Upper lobe of left lung (tissue), 6 donors: Measurements from ENCODE around the gene THBS3. TPM values are rescaled to one million over a fixed set of nuclear protein-coding genes. Genes with fewer than 3 reads are reported as not detected.
A peak's percentile ranks its signal among the peaks of the same experiment; 100 is the strongest.

Experiments
- ATAC-seq, 2 donors: fragments of 200-7000 bp; cut with Tn5 transposase; one replicate each; pipeline ENCODE4 v1.9.1; 2022; ENCODE audit warnings: mild to moderate bottlenecking in 2 of 2, moderate library complexity in 2 of 2; ENCODE audit not compliant: low FRiP score in 2 of 2
- DNase-seq, 2 donors: peaks; one replicate each; pipeline ENCODE4 v3.0.0-alpha.2; 2019 to 2020
- H3K27ac ChIP-seq, 4 donors: fragments of 200-600 bp; sonication (generic); one replicate each; pipeline ENCODE4 v1.5.1; 2016 to 2019
- H3K27me3 ChIP-seq, 4 donors: fragments of 200-600 bp; sonication (generic); one replicate each; pipeline ENCODE4 v1.5.1; 2017 to 2019
- H3K36me3 ChIP-seq, 4 donors: fragments of 200-600 bp; sonication (generic); one replicate each; pipeline ENCODE4 v1.5.1; 2016 to 2019
- H3K4me1 ChIP-seq, 4 donors: fragments of 200-600 bp; sonication (generic); one replicate each; pipeline ENCODE4 v1.5.1; 2018 to 2019
- H3K4me3 ChIP-seq, 4 donors: fragments of 200-600 bp; sonication (generic); one replicate each; pipeline ENCODE4 v1.5.1; 2017 to 2019; ENCODE audit warnings: mild to moderate bottlenecking in 2 of 4, moderate library complexity in 1 of 4
- H3K9me3 ChIP-seq, 4 donors: fragments of 200-600 bp; sonication (generic); one replicate each; pipeline ENCODE4 v1.5.1; 2018 to 2019
- EP300 ChIP-seq, 4 donors: sonication (generic); formaldehyde crosslinking; IDR thresholded peaks; one replicate each; pipeline ENCODE4 v1.5.1; 2017; ENCODE audit warnings: antibody characterized with exemption in 4 of 4, control low read depth in 2 of 4
- POLR2A ChIP-seq, 4 donors: fragments of 450-650 bp; IDR thresholded peaks; one replicate each; pipeline ENCODE4 v1.5.1; 2016 to 2017; ENCODE audit warnings: antibody characterized with exemption in 4 of 4, mild to moderate bottlenecking in 2 of 4
- POLR2AphosphoS5 ChIP-seq, 2 donors: sonication (generic); formaldehyde crosslinking; IDR thresholded peaks; one replicate each; pipeline ENCODE4 v1.5.1; 2017; ENCODE audit warnings: antibody characterized with exemption in 2 of 2
- WGBS, 2 donors: methylation state at CpG; one replicate each; pipeline ENCODE4 v1.1.5; 2017 to 2018; 5-methylcytosine and 5-hydroxymethylcytosine counted together
- total RNA-seq, 6 donors: library from RNA; depleted of rRNA in 4 of 6; stranded (reverse); fragments of >200 nt in 4 of 6; gene quantifications; one replicate each; pipeline versions ENCODE4 v1.1.0 to v1.2.1, GENCODE V29; 2016 to 2021
- TF ChIP-seq, protein P1 (sequence below), 6 experiments: fragments of 450-650 bp in 4 of 6; fragments of 200-600 bp in 2 of 6; sonication (generic) in 2 of 6; IDR thresholded peaks; one replicate each; pipeline ENCODE4 v1.5.1; 2016 to 2019; ENCODE audit warnings: antibody characterized with exemption in 6 of 6
- donor health status: DM: no; HTN: no; CAD: no; lungs with moderate emphysema.
- donor health status: DM: no; HTN: yes; CAD: no; lungs with severe emphysema.

The THBS3 gene
- total RNA-seq, 6 donors from 2014 or later = 18.3 to 97.4 (median 27.6) TPM

- Histone ChIP-seq H3K4me3 (no peak overlapping the region), H3K9me3 (no peaks in the 10 kb centered on the region), H3K36me3 (no peaks in the 10 kb centered on the region), H3K27ac (peak overlapping the region in 2 of 4 donors; percentile 24 to 76), H3K27me3 (peaks cover 0 to 7% (median 3%) of the 10 kb centered on the region in 4 donors), H3K4me1 (peaks cover 24 to 44% (median 33%) of the 10 kb centered on the region in 4 donors)
- ATAC-seq (no peak), DNase-seq (peak; percentile 23 to 80)
- TF ChIP-seq EP300 (IDR thresholded peaks at IDR 0.05) = no peak
- TF ChIP-seq, protein P1, sequence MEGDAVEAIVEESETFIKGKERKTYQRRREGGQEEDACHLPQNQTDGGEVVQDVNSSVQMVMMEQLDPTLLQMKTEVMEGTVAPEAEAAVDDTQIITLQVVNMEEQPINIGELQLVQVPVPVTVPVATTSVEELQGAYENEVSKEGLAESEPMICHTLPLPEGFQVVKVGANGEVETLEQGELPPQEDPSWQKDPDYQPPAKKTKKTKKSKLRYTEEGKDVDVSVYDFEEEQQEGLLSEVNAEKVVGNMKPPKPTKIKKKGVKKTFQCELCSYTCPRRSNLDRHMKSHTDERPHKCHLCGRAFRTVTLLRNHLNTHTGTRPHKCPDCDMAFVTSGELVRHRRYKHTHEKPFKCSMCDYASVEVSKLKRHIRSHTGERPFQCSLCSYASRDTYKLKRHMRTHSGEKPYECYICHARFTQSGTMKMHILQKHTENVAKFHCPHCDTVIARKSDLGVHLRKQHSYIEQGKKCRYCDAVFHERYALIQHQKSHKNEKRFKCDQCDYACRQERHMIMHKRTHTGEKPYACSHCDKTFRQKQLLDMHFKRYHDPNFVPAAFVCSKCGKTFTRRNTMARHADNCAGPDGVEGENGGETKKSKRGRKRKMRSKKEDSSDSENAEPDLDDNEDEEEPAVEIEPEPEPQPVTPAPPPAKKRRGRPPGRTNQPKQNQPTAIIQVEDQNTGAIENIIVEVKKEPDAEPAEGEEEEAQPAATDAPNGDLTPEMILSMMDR (IDR thresholded peaks at IDR 0.05) = no peak
- TF ChIP-seq POLR2AphosphoS5 (IDR thresholded peaks at IDR 0.05) = no peak
- no peak for TF ChIP-seq POLR2A (IDR thresholded peaks at IDR 0.05)
- 95 to 97% methylated on average over 9 of the region's 9 CpGs for WGBS, 2 donors
Observed at GRCh38 chr1:155177918-155178281, 29.8 kb downstream of the THBS3 start.

DNA sequence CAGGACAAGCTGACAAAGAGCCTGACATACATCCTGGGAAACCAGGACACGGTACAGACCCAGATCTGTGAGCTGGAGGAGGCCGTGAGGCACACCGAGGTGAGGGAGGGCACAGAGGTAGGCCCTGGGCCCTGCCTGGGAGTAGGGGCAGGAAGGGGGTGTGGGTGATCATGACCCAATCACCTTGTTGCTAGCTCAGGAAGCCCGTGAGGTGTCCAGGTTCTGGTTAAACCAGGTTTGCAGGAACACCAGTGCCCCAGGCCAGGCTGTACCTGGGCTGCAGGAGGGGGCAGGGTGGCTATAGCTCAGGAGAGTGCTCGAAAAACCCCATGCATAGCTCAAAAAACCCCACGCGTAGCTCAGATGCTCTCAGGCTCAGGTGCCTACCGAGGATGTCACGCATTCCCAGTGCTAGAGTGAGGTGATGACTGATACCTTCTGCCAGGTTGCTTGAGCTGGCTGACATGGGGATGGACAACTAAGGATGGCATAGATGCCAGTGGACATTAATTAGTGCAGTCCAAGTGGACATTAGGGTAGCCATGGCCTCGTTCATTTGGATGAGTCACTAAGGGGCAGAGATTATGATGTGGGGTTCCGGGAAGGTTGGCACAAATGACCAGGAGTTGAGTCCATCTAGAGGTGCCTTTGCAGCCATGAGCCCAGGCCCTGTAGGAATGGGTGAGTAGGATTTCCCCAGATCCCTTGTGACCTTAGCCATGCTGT is 30.3 kb downstream of the THBS3 start:
- Histone ChIP-seq H3K36me3 (no peaks in the 10 kb centered on the region), H3K9me3 (no peaks in the 10 kb centered on the region), H3K27me3 (peaks cover 0 to 7% (median 3%) of the 10 kb centered on the region in 4 donors), H3K27ac (peak overlapping the region; percentile 24 to 76 (median 49)), H3K4me1 (peaks cover 26 to 49% (median 37%) of the 10 kb centered on the region in 4 donors), H3K4me3 (no peak overlapping the region)
- TF ChIP-seq POLR2A (IDR thresholded peaks at IDR 0.05) (peak in 1 of 4 donors; percentile 36), EP300 (IDR thresholded peaks at IDR 0.05) (peak in 1 of 4 donors; percentile 54), POLR2AphosphoS5 (IDR thresholded peaks at IDR 0.05) (no peak)
- TF ChIP-seq, protein P1 (IDR thresholded peaks at IDR 0.05) = no peak
- WGBS, 2 donors = 60 to 78% methylated on average over 11 of the region's 11 CpGs
- peak in 1 of 2 donors; percentile 88 for DNase-seq
- ATAC-seq = peak in 1 of 2 donors; percentile 54

DNA sequence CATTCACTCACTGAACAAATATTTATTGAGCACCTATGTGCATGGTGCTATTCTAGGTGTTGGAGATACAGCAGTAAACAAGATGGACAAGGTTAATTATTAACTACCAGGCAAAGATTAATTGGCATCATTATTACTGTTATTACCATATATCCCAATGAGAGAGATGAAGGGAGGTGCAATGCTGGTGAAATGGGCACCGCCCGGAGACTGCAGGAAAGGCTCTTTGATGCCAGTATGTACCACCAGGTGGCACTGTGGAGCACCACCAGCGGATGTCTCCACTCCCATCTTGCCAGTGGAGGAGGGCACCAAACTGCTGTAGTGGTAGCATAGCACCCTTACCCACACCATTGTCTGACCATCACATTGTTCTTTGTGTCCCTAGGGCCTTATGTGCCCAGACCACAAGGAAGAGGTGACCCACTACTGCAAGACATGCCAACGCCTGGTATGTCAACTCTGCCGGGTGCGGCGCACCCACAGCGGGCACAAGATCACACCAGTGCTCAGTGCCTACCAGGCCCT is 31.1 kb downstream of the THBS3 start:
- DNase-seq (peak; percentile 73 to 91), ATAC-seq (peak; percentile 68 to 83)
- H3K36me3 ChIP-seq = no peaks in the 10 kb centered on the region
- H3K27ac ChIP-seq = peak overlapping the region; percentile 16 to 76 (median 49)
- H3K9me3 ChIP-seq = no peaks in the 10 kb centered on the region
- peaks cover 30 to 53% (median 41%) of the 10 kb centered on the region in 4 donors for H3K4me1 ChIP-seq
- TF ChIP-seq, protein P1 (IDR thresholded peaks at IDR 0.05) = peak; percentile 89 to 95 (median 92)
- TF ChIP-seq POLR2AphosphoS5 (IDR thresholded peaks at IDR 0.05) = no peak
- TF ChIP-seq POLR2A (IDR thresholded peaks at IDR 0.05) = no peak
- no peak for TF ChIP-seq EP300 (IDR thresholded peaks at IDR 0.05)
- H3K27me3 ChIP-seq = peaks cover 0 to 7% (median 3%) of the 10 kb centered on the region in 4 donors
- no peak overlapping the region for H3K4me3 ChIP-seq
- 20 to 64% methylated on average over 4 to 8 of the region's 8 CpGs for WGBS, 2 donors

DNA sequence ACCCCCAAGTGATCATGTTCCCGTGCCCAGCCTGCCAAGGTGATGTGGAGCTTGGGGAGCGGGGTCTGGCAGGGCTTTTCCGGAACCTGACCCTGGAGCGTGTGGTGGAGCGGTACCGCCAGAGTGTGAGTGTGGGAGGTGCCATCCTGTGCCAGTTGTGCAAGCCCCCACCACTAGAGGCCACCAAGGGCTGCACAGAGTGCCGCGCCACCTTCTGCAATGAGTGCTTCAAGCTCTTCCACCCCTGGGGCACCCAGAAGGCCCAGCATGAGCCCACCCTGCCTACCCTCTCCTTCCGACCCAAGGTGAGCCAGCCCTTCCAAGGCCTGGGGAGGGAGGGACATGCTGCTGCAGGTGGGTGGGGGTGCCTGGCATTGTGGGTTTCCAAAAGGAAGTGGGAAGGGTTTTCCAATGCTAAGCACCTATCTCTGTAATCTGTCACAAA is 31.7 kb downstream of the THBS3 start:
- peaks cover 30 to 53% (median 41%) of the 10 kb centered on the region in 4 donors for H3K4me1 ChIP-seq
- no peak overlapping the region for H3K4me3 ChIP-seq
- no peak for ATAC-seq
- H3K9me3 ChIP-seq = no peaks in the 10 kb centered on the region
- H3K27me3 ChIP-seq = peaks cover 0 to 7% (median 3%) of the 10 kb centered on the region in 4 donors
- no peak overlapping the region for H3K27ac ChIP-seq
- DNase-seq = peak; percentile 41 to 58
- 70 to 100% methylated on average over 1 to 9 of the region's 9 CpGs for WGBS, 2 donors
- peaks cover 0 to 1% (median 0%) of the 10 kb centered on the region in 4 donors for H3K36me3 ChIP-seq
- TF ChIP-seq POLR2A (IDR thresholded peaks at IDR 0.05) (no peak), EP300 (IDR thresholded peaks at IDR 0.05) (no peak), POLR2AphosphoS5 (IDR thresholded peaks at IDR 0.05) (no peak)
- TF ChIP-seq, protein P1 (IDR thresholded peaks at IDR 0.05) = no peak
